Left lung (tissue), 10 donors: ENCODE data around the gene CDH13. TPM values are rescaled to one million over a fixed set of nuclear protein-coding genes. Genes with fewer than 3 reads are reported as not detected.

ENCODE experiments used
- ATAC-seq: fragments of 200-7000 bp; cut with Tn5 transposase; one replicate; pipeline ENCODE4 v1.9.1; 2020; ENCODE audit warnings: moderate library complexity
- DNase-seq, 4 donors: peaks; one replicate each; pipeline ENCODE4 v3.0.0-alpha.2; 2013 to 2020
- H3K27ac ChIP-seq, 2 donors: fragments of 200-600 bp; sonication (generic) in 1 of 2; one replicate each; pipeline versions ENCODE4 v1.5.0 to v1.8.0; 2020 to 2021
- H3K27me3 ChIP-seq, 2 donors: fragments of 200-600 bp; sonication (generic) in 1 of 2; one replicate each; pipeline versions ENCODE4 v1.5.0 to v1.8.0; 2020 to 2021
- H3K36me3 ChIP-seq, 2 donors: fragments of 200-600 bp; sonication (generic) in 1 of 2; one replicate each; pipeline versions ENCODE4 v1.5.0 to v1.8.0; 2020 to 2021
- H3K4me1 ChIP-seq, 2 donors: fragments of 200-600 bp; one replicate each; pipeline ENCODE4 v1.8.0; 2021
- H3K4me3 ChIP-seq, 2 donors: fragments of 200-600 bp; sonication (generic) in 1 of 2; one replicate each; pipeline versions ENCODE4 v1.5.0 to v1.8.0; 2020 to 2021; ENCODE audit warnings: mild to moderate bottlenecking in 1 of 2
- H3K9me3 ChIP-seq, 2 donors: fragments of 200-600 bp; sonication (generic) in 1 of 2; one replicate each; pipeline versions ENCODE4 v1.5.0 to v1.8.0; 2020 to 2021
- intact Hi-C, 2 donors: fragments of 100-400 bp; cut with DNase I; formaldehyde crosslinking; loops; one replicate each; pipeline versions ENCODE4 v1.11.2 to v1.14.2; 2022
- polyA plus RNA-seq, 6 donors: library from polyadenylated mRNA; unstranded; fragments of 120-200 nt; gene quantifications; one replicate each; pipeline ENCODE4 v1.2.1, GENCODE V29; 2013; ENCODE audit not compliant: insufficient read length in 6 of 6
- total RNA-seq, 2 donors: library from RNA; stranded (reverse); fragmentation: NEBNext Ultra II Directional; extraction: Animal tissue kit (Norgen Biotek cat#: 25700); gene quantifications; one replicate each; pipeline ENCODE4 v1.2.1, GENCODE V29; 2021
- TF ChIP-seq, protein P1 (sequence below), 2 donors: fragments of 200-600 bp; sonication (generic) in 1 of 2; IDR thresholded peaks; one replicate each; pipeline versions ENCODE4 v1.5.0 to v1.8.0; 2021; ENCODE audit warnings: antibody characterized with exemption in 2 of 2
- donor health status: DM: no; HTN: yes; CAD: no.
- donor health status: DM: no; HTN: no; CAD: no.

Gene CDH13
- total and polyA plus RNA-seq, 8 donors, result 2.7 to 20.3 (median 3.2) TPM

DNA sequence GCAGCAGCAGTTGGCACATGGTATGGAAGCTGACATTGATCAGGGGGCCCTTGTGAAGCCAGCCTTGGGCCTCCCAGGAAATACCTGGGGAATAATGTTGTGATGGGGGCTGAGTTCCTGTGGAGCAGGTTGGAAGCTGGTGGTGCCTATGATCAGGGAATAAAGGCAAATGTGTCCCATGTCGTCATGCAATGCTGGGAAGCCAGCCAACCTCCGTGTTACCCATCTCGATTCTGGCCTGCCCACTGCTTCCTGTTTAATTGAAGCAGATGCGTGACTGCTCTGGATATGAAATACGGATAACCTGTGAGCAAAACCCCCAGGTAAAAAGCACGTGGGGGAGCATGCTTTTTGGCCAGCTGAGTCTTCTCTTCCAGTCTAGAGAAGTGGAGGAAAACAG lies 600.6 kb downstream of the CDH13 start:
- no peak overlapping the region for H3K4me3 ChIP-seq
- no peaks in the 10 kb centered on the region for H3K27me3 ChIP-seq
- TF ChIP-seq, protein P1, sequence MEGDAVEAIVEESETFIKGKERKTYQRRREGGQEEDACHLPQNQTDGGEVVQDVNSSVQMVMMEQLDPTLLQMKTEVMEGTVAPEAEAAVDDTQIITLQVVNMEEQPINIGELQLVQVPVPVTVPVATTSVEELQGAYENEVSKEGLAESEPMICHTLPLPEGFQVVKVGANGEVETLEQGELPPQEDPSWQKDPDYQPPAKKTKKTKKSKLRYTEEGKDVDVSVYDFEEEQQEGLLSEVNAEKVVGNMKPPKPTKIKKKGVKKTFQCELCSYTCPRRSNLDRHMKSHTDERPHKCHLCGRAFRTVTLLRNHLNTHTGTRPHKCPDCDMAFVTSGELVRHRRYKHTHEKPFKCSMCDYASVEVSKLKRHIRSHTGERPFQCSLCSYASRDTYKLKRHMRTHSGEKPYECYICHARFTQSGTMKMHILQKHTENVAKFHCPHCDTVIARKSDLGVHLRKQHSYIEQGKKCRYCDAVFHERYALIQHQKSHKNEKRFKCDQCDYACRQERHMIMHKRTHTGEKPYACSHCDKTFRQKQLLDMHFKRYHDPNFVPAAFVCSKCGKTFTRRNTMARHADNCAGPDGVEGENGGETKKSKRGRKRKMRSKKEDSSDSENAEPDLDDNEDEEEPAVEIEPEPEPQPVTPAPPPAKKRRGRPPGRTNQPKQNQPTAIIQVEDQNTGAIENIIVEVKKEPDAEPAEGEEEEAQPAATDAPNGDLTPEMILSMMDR (IDR thresholded peaks at IDR 0.05), result no peak
- no peaks in the 10 kb centered on the region for H3K9me3 ChIP-seq
- H3K27ac ChIP-seq, result no peak overlapping the region
- H3K4me1 ChIP-seq, result no peaks in the 10 kb centered on the region
- H3K36me3 ChIP-seq, result no peaks in the 10 kb centered on the region
- ATAC-seq (no peak), DNase-seq (no peak)
- intact Hi-C loops, result no loop called here

DNA sequence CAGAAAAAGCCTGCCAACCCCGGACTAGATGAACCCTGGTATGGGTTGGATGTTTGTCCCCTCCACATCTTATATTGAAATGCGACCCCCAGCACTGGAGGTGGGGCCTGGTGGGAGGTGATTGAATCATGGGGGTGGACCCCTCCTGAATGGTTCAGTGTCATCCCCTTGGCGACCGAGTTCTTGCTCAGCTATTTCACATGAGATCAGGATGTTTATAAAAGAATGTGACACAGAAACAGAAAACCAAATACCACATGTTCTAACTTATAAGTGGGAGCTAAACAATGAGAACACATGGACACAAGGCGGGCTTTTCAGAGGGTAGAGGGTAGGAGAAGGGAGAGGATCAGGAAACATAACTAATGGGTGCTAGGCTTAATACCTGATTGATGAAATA lies 605.0 kb downstream of the CDH13 start:
- no peak overlapping the region for H3K27ac ChIP-seq
- no peaks in the 10 kb centered on the region for H3K4me1 ChIP-seq
- TF ChIP-seq, protein P1 (IDR thresholded peaks at IDR 0.05), result no peak
- no peaks in the 10 kb centered on the region for H3K36me3 ChIP-seq
- intact Hi-C loops, result no loop called here
- no peak for DNase-seq
- H3K4me3 ChIP-seq, result no peak overlapping the region
- H3K9me3 ChIP-seq, result no peaks in the 10 kb centered on the region
- H3K27me3 ChIP-seq, result no peaks in the 10 kb centered on the region
- no peak for ATAC-seq

DNA sequence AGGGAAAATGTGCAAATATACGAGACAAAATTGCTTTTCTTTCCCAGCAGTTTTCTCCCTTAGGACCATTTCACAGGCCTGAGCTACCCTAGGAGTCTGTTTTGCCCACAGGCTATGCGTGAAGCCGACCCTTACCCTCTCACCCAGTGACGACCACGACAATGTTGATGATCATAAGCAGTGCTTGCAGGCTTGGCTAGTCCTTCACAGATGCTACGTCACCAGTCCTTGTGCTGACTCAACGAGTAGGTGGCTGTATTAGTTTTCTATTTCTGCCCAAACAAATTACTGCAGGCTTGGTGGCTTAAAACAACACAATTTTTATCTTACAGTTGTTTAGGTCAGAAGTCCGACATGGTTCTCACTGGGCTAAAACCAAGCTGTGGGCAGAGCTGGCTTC lies 606.4 kb downstream of the CDH13 start:
- no peak for ATAC-seq
- no peak overlapping the region for H3K4me3 ChIP-seq
- no peak overlapping the region for H3K27ac ChIP-seq
- TF ChIP-seq, protein P1 (IDR thresholded peaks at IDR 0.05), result no peak
- intact Hi-C loops, result no loop called here
- no peaks in the 10 kb centered on the region for H3K9me3 ChIP-seq
- no peaks in the 10 kb centered on the region for H3K4me1 ChIP-seq
- no peak for DNase-seq
- H3K36me3 ChIP-seq, result no peaks in the 10 kb centered on the region
- no peaks in the 10 kb centered on the region for H3K27me3 ChIP-seq

DNA sequence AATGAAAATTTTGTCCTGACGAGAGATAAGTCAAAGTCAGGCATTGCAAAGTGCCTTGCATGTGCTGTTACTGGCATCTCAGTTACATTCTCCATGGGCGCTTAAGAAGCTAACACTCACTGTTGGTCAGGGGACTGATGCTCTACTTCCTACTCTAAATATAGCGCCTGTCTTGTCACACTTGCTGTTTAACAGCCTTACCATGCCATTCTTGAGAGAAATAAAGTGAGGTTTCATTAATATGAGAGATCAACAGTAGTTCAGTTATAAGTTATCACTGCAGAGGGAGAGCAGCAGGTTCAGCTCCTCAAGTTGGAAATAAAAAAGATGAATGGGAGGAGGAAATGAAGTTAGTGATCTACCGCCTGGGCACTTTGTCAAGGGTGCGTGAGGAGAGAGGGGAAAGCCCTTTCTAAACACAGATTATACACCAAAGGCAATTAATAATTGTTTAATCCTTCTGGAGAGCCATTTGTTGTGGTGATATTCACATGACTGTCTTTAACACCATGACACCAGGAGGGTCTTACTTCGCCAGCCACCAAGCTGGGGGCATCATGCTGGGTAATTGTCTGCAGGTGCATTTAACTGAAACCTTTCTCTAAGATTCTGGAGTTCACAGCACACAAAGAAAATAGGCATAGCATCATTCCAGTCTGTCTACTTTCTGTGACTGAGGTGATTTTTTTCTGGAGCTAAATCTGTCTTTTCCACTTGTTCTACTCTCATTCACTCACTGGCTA lies 612.4 kb downstream of the CDH13 start:
- intact Hi-C loops, result no loop called here
- no peak for ATAC-seq
- Histone ChIP-seq H3K27me3 (no peaks in the 10 kb centered on the region), H3K9me3 (no peaks in the 10 kb centered on the region), H3K4me3 (no peak overlapping the region), H3K36me3 (no peaks in the 10 kb centered on the region), H3K4me1 (no peaks in the 10 kb centered on the region), H3K27ac (no peak overlapping the region)
- no peak for DNase-seq
- TF ChIP-seq, protein P1 (IDR thresholded peaks at IDR 0.05), result no peak

DNA sequence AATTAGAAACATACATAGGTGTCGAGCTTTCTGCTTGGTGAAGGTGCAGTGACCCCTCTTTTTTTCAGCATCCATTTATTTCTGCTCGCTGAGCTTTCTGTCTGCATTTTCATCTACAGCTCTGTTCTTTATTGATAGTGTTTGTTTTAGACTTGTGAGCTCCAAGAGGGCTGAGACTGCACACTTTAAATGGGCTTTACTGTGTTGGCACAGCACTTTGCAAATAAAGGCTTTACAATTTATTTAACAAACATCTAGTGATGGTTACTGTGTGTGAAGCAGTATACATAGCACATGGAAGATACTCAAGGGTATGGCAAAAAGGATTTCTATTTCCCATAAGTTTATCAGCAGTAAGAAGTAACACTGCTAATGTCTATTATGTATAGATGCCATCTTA lies 617.3 kb downstream of the CDH13 start:
- intact Hi-C loops, result no loop called here
- Histone ChIP-seq H3K4me3 (no peak overlapping the region), H3K36me3 (no peaks in the 10 kb centered on the region), H3K27me3 (no peaks in the 10 kb centered on the region), H3K4me1 (no peaks in the 10 kb centered on the region), H3K27ac (no peak overlapping the region), H3K9me3 (no peaks in the 10 kb centered on the region)
- DNase-seq, result no peak
- ATAC-seq, result no peak
- TF ChIP-seq, protein P1 (IDR thresholded peaks at IDR 0.05), result no peak
